Measurements from ENCODE around the gene COPS4. TPM values are rescaled to one million over a fixed set of nuclear protein-coding genes. Genes with fewer than 3 reads are reported as not detected.
"Not testable (repeated sequence)": the region's sequence is repeated elsewhere in the genome, so short reads cannot be mapped to it uniquely, and the experiment has no call there.

The COPS4 gene
- 10 to 100 TPM; 24.1 to 25.4 TPM for total RNA-seq
- 28.8 to 49.5 reads per million in 2 donors for total RNA-seq

DNA sequence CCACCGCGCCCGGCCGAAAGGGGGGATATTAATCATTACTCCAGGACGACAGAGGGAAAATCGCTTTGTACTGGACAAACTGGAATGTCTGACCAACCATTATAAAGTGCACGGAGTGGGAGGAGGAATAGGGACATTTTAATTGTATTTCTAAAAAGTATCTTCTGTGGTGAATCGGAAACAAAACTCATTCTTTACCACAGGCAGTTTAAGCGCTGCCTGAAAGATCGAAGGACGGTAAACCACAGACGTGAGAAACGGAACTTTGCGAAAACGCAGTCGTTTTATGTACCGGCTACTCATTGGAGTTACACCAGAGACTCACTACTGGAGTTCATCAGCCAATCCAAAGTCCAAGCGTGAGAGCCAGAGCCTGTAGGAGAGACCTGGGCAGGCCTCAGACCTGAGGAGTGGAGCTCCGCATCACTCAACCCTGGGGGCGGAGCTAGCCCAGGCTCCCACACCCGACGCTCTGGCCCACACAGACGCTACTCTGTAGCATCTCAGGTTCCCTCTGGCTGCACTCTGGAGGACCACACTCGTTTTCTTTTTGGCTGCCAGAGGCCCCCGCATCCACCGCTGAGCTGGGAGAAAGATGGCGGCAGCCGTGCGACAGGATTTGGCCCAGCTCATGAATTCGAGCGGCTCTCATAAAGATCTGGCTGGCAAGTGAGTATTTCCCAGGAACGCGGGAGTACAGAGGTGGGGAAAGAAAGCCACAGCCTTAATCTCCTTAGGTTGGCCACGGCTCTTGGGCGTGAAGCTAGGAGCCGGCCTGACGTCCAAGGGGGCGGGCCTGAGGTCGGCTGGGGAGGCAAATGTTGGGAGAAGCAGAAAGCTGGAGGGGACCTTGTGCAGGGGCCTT lies at the start of gene COPS4:
TSS of gene COPS4 (plus strand) at position 554 of the 865 bp plus-strand sequence. CDS start at position 596, 42 bp downstream.
- no peaks in the 10 kb centered on the region for H3K36me3 Mint-ChIP-seq (ENCODE audit: low read depth)
- peak; percentile 86 to 91 (median 88) for DNase-seq
- peaks cover 12% of the 10 kb centered on the region for H3K4me1 Mint-ChIP-seq
- no peaks in the 10 kb centered on the region for H3K9me3 ChIP-seq (ENCODE audit: control insufficient read depth, low read length, poor library complexity, severe bottlenecking)
- H3K27ac Mint-ChIP-seq = peak within 1 kb of the TSS; percentile 98
- H3K27me3 Mint-ChIP-seq = no peaks in the 10 kb centered on the region
- H3K4me3 Mint-ChIP-seq = peak within 1 kb of the TSS; percentile 99
- peak; percentile 97 for ATAC-seq

DNA sequence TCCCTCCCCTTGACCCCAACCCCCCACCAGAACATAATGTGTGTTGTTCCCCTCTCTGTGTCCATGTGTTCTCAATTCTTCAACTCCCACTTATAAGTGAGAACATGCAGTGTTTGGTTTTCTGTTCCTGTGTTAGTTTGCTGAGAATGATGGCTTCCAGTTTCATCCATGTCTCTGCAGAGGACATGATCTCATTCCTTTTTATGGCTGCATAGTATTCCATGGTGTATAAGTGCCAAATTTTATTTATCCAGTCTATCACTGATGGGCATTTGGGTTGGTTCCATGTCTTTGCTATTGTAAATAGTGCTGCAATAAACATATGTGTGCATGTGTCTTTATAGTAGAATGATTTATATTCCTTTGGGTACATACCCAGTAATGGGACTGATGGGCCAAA lies 47.5 kb upstream of the COPS4 start:
- not testable (repeated sequence) for H3K36me3 Mint-ChIP-seq (ENCODE audit: low read depth); H3K4me3 Mint-ChIP-seq; H3K9me3 ChIP-seq (ENCODE audit: control insufficient read depth, low read length, poor library complexity, severe bottlenecking); ATAC-seq; H3K27ac Mint-ChIP-seq; DNase-seq; H3K27me3 Mint-ChIP-seq
- peaks cover 17% of the 10 kb centered on the region for H3K4me1 Mint-ChIP-seq

GRCh38 chr4:82988323-82988832 lies 46.6 kb upstream of the COPS4 start:
- H3K9me3 ChIP-seq (ENCODE audit: control insufficient read depth, low read length, poor library complexity, severe bottlenecking) = no peaks in the 10 kb centered on the region
- peaks cover 16% of the 10 kb centered on the region for H3K4me1 Mint-ChIP-seq
- peaks cover 2% of the 10 kb centered on the region for H3K36me3 Mint-ChIP-seq (ENCODE audit: low read depth)
- ATAC-seq = no peak
- no peak overlapping the region for H3K4me3 Mint-ChIP-seq
- no peaks in the 10 kb centered on the region for H3K27me3 Mint-ChIP-seq
- no peak for DNase-seq
- no peak overlapping the region for H3K27ac Mint-ChIP-seq

GRCh38 chr4:82989575-82990429 lies 45.2 kb upstream of the COPS4 start:
- peak overlapping the region; percentile 84 for H3K4me3 Mint-ChIP-seq
- peak overlapping the region; percentile 89 for H3K27ac Mint-ChIP-seq
- DNase-seq = no peak
- ATAC-seq = peak; percentile 83
- H3K36me3 Mint-ChIP-seq (ENCODE audit: low read depth) = peaks cover 2% of the 10 kb centered on the region
- no peaks in the 10 kb centered on the region for H3K9me3 ChIP-seq (ENCODE audit: control insufficient read depth, low read length, poor library complexity, severe bottlenecking)
- H3K4me1 Mint-ChIP-seq = peaks cover 16% of the 10 kb centered on the region
- no peaks in the 10 kb centered on the region for H3K27me3 Mint-ChIP-seq

- H3K27ac Mint-ChIP-seq = no peak overlapping the region
- DNase-seq (no peak), ATAC-seq (no peak)
- H3K27me3 Mint-ChIP-seq = no peaks in the 10 kb centered on the region
- H3K9me3 ChIP-seq (ENCODE audit: control insufficient read depth, low read length, poor library complexity, severe bottlenecking) = no peaks in the 10 kb centered on the region
- no peak overlapping the region for H3K4me3 Mint-ChIP-seq
- peaks cover 14% of the 10 kb centered on the region for H3K4me1 Mint-ChIP-seq
- H3K36me3 Mint-ChIP-seq (ENCODE audit: low read depth) = peaks cover 3% of the 10 kb centered on the region
These were observed 40.1 kb upstream of the COPS4 start for GRCh38 chr4:82994834-82995233.

GRCh38 chr4:82998898-82999297 lies 36.1 kb upstream of the COPS4 start:
- DNase-seq (no peak), ATAC-seq (no peak)
- Mint-ChIP-seq H3K27ac (no peak overlapping the region), H3K4me3 (no peak overlapping the region), H3K27me3 (no peaks in the 10 kb centered on the region), H3K36me3 (ENCODE audit: low read depth) (peaks cover 3% of the 10 kb centered on the region), H3K4me1 (peaks cover 15% of the 10 kb centered on the region)
- no peaks in the 10 kb centered on the region for H3K9me3 ChIP-seq (ENCODE audit: control insufficient read depth, low read length, poor library complexity, severe bottlenecking)

GRCh38 chr4:83002329-83002728 lies 32.7 kb upstream of the COPS4 start:
- ATAC-seq = no peak
- H3K27me3 Mint-ChIP-seq = no peaks in the 10 kb centered on the region
- H3K4me1 Mint-ChIP-seq = peaks cover 19% of the 10 kb centered on the region
- peaks cover 3% of the 10 kb centered on the region for H3K36me3 Mint-ChIP-seq (ENCODE audit: low read depth)
- DNase-seq = no peak
- no peaks in the 10 kb centered on the region for H3K9me3 ChIP-seq (ENCODE audit: control insufficient read depth, low read length, poor library complexity, severe bottlenecking)
- no peak overlapping the region for H3K4me3 Mint-ChIP-seq
- H3K27ac Mint-ChIP-seq = no peak overlapping the region

- H3K27me3 Mint-ChIP-seq; H3K9me3 ChIP-seq (ENCODE audit: control insufficient read depth, low read length, poor library complexity, severe bottlenecking); H3K27ac Mint-ChIP-seq; H3K36me3 Mint-ChIP-seq (ENCODE audit: low read depth); H3K4me3 Mint-ChIP-seq; DNase-seq; ATAC-seq: not testable (repeated sequence)
- peaks cover 24% of the 10 kb centered on the region for H3K4me1 Mint-ChIP-seq
These were observed 31.8 kb upstream of the COPS4 start for GRCh38 chr4:83003044-83003791.

DNA sequence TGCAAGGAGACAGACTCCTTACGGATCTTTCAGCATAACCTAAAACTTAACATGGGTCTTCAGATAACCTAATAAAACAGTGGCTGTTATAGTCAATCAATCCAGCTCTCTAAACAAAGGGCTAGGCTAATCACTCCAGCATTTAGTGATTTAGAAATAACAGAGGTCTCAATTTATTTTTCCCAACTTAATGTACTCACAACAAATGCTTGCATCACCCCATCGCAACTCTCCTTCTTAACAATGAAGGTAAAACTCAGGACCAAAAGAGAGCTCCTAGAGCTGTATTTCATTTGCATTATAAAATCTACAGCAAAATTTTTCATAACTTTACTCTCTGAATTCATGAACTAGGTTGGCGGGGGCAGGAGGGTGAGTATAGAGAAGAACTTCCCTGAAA lies 25.5 kb upstream of the COPS4 start:
- Mint-ChIP-seq H3K4me3 (peak overlapping the region; percentile 98), H3K27me3 (no peaks in the 10 kb centered on the region), H3K4me1 (peaks cover 50% of the 10 kb centered on the region), H3K27ac (peak overlapping the region; percentile 97), H3K36me3 (ENCODE audit: low read depth) (peaks cover 2% of the 10 kb centered on the region)
- no peak for ATAC-seq
- H3K9me3 ChIP-seq (ENCODE audit: control insufficient read depth, low read length, poor library complexity, severe bottlenecking) = no peaks in the 10 kb centered on the region
- no peak for DNase-seq

DNA sequence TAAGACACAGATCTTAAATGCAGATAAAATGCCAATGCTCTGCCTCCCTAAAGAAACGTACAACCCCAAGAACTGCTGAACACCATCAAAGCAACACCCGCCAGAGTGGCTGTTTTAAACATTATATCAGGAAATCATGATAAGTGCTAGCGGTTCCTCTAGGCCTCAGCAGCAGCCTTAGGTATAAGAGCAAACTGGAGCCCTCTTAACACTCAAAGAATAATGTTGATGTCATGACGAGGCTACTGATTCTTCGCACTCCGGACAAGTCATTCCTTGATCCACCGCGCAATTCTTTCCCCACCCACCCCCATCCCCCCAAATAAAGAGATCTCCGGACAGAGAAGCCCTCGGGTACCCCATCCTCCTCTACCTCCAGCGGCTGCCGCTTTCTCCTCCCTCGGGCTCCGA lies 24.9 kb upstream of the COPS4 start:
- peak overlapping the region; percentile 98 for H3K4me3 Mint-ChIP-seq
- peaks cover 2% of the 10 kb centered on the region for H3K36me3 Mint-ChIP-seq (ENCODE audit: low read depth)
- no peaks in the 10 kb centered on the region for H3K27me3 Mint-ChIP-seq
- DNase-seq (no peak), ATAC-seq (no peak)
- peak overlapping the region; percentile 97 for H3K27ac Mint-ChIP-seq
- no peaks in the 10 kb centered on the region for H3K9me3 ChIP-seq (ENCODE audit: control insufficient read depth, low read length, poor library complexity, severe bottlenecking)
- peaks cover 51% of the 10 kb centered on the region for H3K4me1 Mint-ChIP-seq

DNA sequence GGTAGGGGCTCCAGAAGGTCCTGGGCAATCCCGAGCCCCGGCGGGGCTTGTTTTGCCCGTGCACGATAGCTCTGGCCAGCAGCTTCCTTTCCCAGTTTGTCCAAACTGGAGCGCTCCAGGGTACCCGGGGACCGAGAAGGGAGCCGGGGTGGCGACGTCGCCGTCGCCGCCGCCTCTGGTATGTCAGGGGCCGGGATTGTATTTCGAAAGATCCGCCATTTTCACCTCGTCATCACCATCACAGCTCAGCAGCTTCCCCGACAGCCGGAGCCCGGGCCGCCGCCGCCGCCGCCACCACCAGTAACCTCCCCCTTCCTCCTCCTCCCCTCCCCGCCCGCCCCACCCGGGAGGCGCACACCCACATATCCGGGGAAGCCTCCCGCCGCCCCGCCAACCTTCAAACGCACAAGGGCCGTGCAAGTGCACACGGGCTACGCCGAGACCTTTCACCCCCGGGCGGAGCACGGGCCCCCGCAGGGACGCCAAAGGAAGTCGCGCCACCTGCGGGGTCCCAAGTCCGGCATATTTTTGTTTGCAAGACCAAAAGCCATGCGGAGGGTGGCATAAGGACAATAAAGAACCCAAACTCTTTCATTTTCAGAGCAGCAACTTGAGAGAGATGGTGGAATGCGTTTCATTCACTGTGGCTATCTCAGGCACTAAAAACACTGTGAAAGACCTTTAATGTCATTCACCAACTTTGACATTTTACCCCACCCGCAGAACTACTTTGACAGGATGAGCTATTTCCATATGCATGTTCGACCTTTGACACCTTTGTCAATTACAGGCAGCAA lies 24.3 kb upstream of the COPS4 start, which contains the start of gene LIN54:
TSS of gene LIN54 (minus strand) at position 302 of the 797 bp plus-strand sequence. CDS start 25,979 bp downstream, outside the sequence.
- peak within 1 kb of the TSS; percentile 97 for H3K27ac Mint-ChIP-seq
- DNase-seq (peak; percentile 77 to 86 (median 85)), ATAC-seq (peak; percentile 67)
- H3K36me3 Mint-ChIP-seq (ENCODE audit: low read depth) = peaks cover 2% of the 10 kb centered on the region
- peak within 1 kb of the TSS; percentile 98 for H3K4me3 Mint-ChIP-seq
- H3K27me3 Mint-ChIP-seq = no peaks in the 10 kb centered on the region
- no peaks in the 10 kb centered on the region for H3K9me3 ChIP-seq (ENCODE audit: control insufficient read depth, low read length, poor library complexity, severe bottlenecking)
- peaks cover 49% of the 10 kb centered on the region for H3K4me1 Mint-ChIP-seq

GRCh38 chr4:83011689-83012199 lies 23.2 kb upstream of the COPS4 start:
- H3K9me3 ChIP-seq (ENCODE audit: control insufficient read depth, low read length, poor library complexity, severe bottlenecking) = no peaks in the 10 kb centered on the region
- no peak for DNase-seq
- H3K27ac Mint-ChIP-seq = peak overlapping the region; percentile 97
- H3K4me3 Mint-ChIP-seq = peak overlapping the region; percentile 98
- no peak for ATAC-seq
- no peaks in the 10 kb centered on the region for H3K27me3 Mint-ChIP-seq
- peaks cover 46% of the 10 kb centered on the region for H3K4me1 Mint-ChIP-seq
- peaks cover 2% of the 10 kb centered on the region for H3K36me3 Mint-ChIP-seq (ENCODE audit: low read depth)
